ENCODE results near the gene FZR1.

The FZR1 gene

GRCh38 chr19:3491396-3492119, 14.6 kb upstream of the FZR1 start:
- TF ChIP-seq CTCF (IDR thresholded peaks at IDR 0.05; ENCODE audit: insufficient read depth, low read depth, low read length, missing control alignments) = no peak
- no peak for DNase-seq (ENCODE audit: low read depth)
- H3K4me3 ChIP-seq (ENCODE audit: low read length) = no peak overlapping the region

- no peak for TF ChIP-seq CTCF (IDR thresholded peaks at IDR 0.05; ENCODE audit: insufficient read depth, low read depth, low read length, missing control alignments)
- no peak overlapping the region for H3K4me3 ChIP-seq (ENCODE audit: low read length)
- no peak for DNase-seq (ENCODE audit: low read depth)
Observed at GRCh38 chr19:3492131-3492839, 13.8 kb upstream of the FZR1 start.

GRCh38 chr19:3492919-3493318, 13.2 kb upstream of the FZR1 start:
- no peak overlapping the region for H3K4me3 ChIP-seq (ENCODE audit: low read length)
- no peak for TF ChIP-seq CTCF (IDR thresholded peaks at IDR 0.05; ENCODE audit: insufficient read depth, low read depth, low read length, missing control alignments)
- DNase-seq (ENCODE audit: low read depth) = no peak

GRCh38 chr19:3493651-3494050, 12.5 kb upstream of the FZR1 start:
- H3K4me3 ChIP-seq (ENCODE audit: low read length) = no peak overlapping the region
- DNase-seq (ENCODE audit: low read depth) = no peak
- TF ChIP-seq CTCF (IDR thresholded peaks at IDR 0.05; ENCODE audit: insufficient read depth, low read depth, low read length, missing control alignments) = no peak

- no peak overlapping the region for H3K4me3 ChIP-seq (ENCODE audit: low read length)
- no peak for TF ChIP-seq CTCF (IDR thresholded peaks at IDR 0.05; ENCODE audit: insufficient read depth, low read depth, low read length, missing control alignments)
- no peak for DNase-seq (ENCODE audit: low read depth)
Observed at GRCh38 chr19:3494051-3494450, 12.1 kb upstream of the FZR1 start.

- DNase-seq (ENCODE audit: low read depth) = no peak
- no peak for TF ChIP-seq CTCF (IDR thresholded peaks at IDR 0.05; ENCODE audit: insufficient read depth, low read depth, low read length, missing control alignments)
Observed at GRCh38 chr19:3494559-3494958, 11.6 kb upstream of the FZR1 start.

More at GRCh38 chr19:3494559-3494958, 11.6 kb upstream of the FZR1 start:
- no peak overlapping the region for H3K4me3 ChIP-seq (ENCODE audit: low read length)

Measured in epithelial cell of esophagus (primary cell).